Panc1 (cell line): ENCODE results near the gene CRYZ. TPM values are rescaled to one million over a fixed set of nuclear protein-coding genes. Genes with fewer than 3 reads are reported as not detected.

Experiments
- ATAC-seq: fragments of 200-7000 bp; cut with Tn5 transposase; 2 replicates; pipeline ENCODE4 v1.9.1; 2020; ENCODE audit warnings: mild to moderate bottlenecking, moderate library complexity
- BruUV-seq: library from RNA; stranded (reverse); fragments of 400-500 nt; replicated peaks from 2 replicates; lab custom pipeline; 2021; lab: Mats Ljungman, UMichigan
- CTCF ChIA-PET: fragments of 300-600 bp; sonication (Branson Sonifier 250); formaldehyde crosslinking; loops from one replicate; lab custom pipeline; 2022; ENCODE audit warnings: antibody characterized with exemption; lab: Charles Lee
- POLR2A ChIA-PET: fragments of 300-600 bp; sonication (Branson Sonifier 250); formaldehyde crosslinking; loops from one replicate; lab custom pipeline; 2022; ENCODE audit warnings: antibody characterized with exemption; lab: Charles Lee
- DNase-seq: peaks from one replicate; pipeline ENCODE4 v3.0.0-alpha.2; 2010; ENCODE audit warnings: low read depth, low spot score
- H3K27ac ChIP-seq: 2 replicates; pipeline ENCODE4 v1.5.1; 2011; ENCODE audit warnings: mild to moderate bottlenecking, low read length, inconsistent platforms
- H3K27me3 ChIP-seq: fragments of 200-500 bp; sonication (Bioruptor generic); 2 replicates; pipeline ENCODE4 v1.6.0; 2014; ENCODE audit warnings: low read length, inconsistent platforms; ENCODE audit not compliant: control insufficient read depth, insufficient read depth
- H3K36me3 ChIP-seq: fragments of 200-500 bp; sonication (Bioruptor generic); 2 replicates; pipeline ENCODE4 v1.5.1; 2014; ENCODE audit warnings: inconsistent platforms, mild to moderate bottlenecking, low read length, moderate library complexity; ENCODE audit not compliant: control insufficient read depth, insufficient read depth
- H3K4me1 ChIP-seq: 2 replicates; pipeline ENCODE4 v1.5.1; 2011; ENCODE audit warnings: inconsistent platforms, mild to moderate bottlenecking, low read length, moderate library complexity; ENCODE audit not compliant: control insufficient read depth, insufficient read depth
- H3K4me3 ChIP-seq, 2 experiments: 2 replicates each; pipeline ENCODE4 v1.5.1; 2011 to 2012; ENCODE audit warnings: low read depth in 2 of 2, low read length in 2 of 2, mild to moderate bottlenecking in 2 of 2, inconsistent platforms in 1 of 2, moderate library complexity in 1 of 2
- H3K9me3 ChIP-seq: fragments of 200-500 bp; sonication (Bioruptor generic); 2 replicates; pipeline ENCODE4 v1.5.1; 2014; ENCODE audit warnings: low read depth, mild to moderate bottlenecking, inconsistent platforms, low read length, moderate library complexity; ENCODE audit not compliant: control insufficient read depth, insufficient read depth
- CTCF ChIP-seq: fragments of 450-650 bp; IDR thresholded peaks from 2 replicates; pipeline ENCODE4 v1.5.1; 2017; ENCODE audit warnings: mild to moderate bottlenecking
- POLR2AphosphoS5 ChIP-seq: IDR thresholded peaks from 2 replicates; pipeline ENCODE4 v1.6.1; 2012; ENCODE audit warnings: mild to moderate bottlenecking, low read depth, low read length, moderate library complexity
- REST ChIP-seq, 2 experiments: IDR thresholded peaks; 2 replicates each; pipeline ENCODE4 v1.6.1; 2011 to 2012; ENCODE audit warnings: low read depth in 2 of 2, control low read depth in 1 of 2, low read length in 1 of 2, mild to moderate bottlenecking in 1 of 2, moderate library complexity in 1 of 2; ENCODE audit not compliant: insufficient read depth in 1 of 2
- SIN3A ChIP-seq: IDR thresholded peaks from 2 replicates; pipeline ENCODE4 v1.6.1; 2012; ENCODE audit warnings: low read depth, mild to moderate bottlenecking, low read length, moderate library complexity, borderline replicate concordance; ENCODE audit not compliant: insufficient read depth
- TCF7L2 ChIP-seq: IDR thresholded peaks from 2 replicates; pipeline ENCODE4 v1.6.1; 2011; ENCODE audit warnings: mild to moderate bottlenecking, low read depth, low read length, inconsistent platforms
- in situ Hi-C: cut with HindIII; loops from 2 replicates; pipeline ENCODE4 v1.10.0; 2016; ENCODE audit warnings: low sequenced_read_pairs, low pct_unique_long_range_greater_than_20kb
- intact Hi-C: fragments of 100-400 bp; cut with micrococcal nuclease; formaldehyde crosslinking; loops from one replicate; pipeline ENCODE4 v1.10.0; 2022; ENCODE audit not compliant: unreplicated experiment
- total RNA-seq: library from RNA; stranded (reverse); gene quantifications from one replicate; pipeline ENCODE4 v1.2.1, GENCODE V29; 2021; ENCODE audit not compliant: unreplicated experiment

The CRYZ gene
- total RNA-seq, 1 experiment from 2014 or later, result 32.7 TPM

- in situ Hi-C loops (no loop called here), intact Hi-C loops (no loop called here)
- no peak for DNase-seq
- peaks cover 2% of the 10 kb centered on the region; the same call in 1 of the 2 replicates for H3K36me3 ChIP-seq
- BruUV-seq, result no TSS peak
- no peak overlapping the region for H3K4me3 ChIP-seq
- H3K9me3 ChIP-seq, result no peaks in the 10 kb centered on the region
- TF ChIP-seq REST (IDR thresholded peaks at IDR 0.05; ENCODE audit: insufficient read depth in 1 of 2, low read depth in 2 of 2, low read length in 1 of 2), result no peak
- no peak for TF ChIP-seq TCF7L2
- no peak for TF ChIP-seq CTCF
- CTCF ChIA-PET, result no interaction called here
- POLR2A ChIA-PET, result no interaction called here
- ATAC-seq, result no peak
- no peaks in the 10 kb centered on the region for H3K4me1 ChIP-seq
- no peak overlapping the region for H3K27ac ChIP-seq
- H3K27me3 ChIP-seq, result no peaks in the 10 kb centered on the region
Observed at GRCh38 chr1:74715806-74716205, 17.0 kb downstream of the CRYZ start.

GRCh38 chr1:74715236-74715502, 17.7 kb downstream of the CRYZ start:
- no peak for DNase-seq
- no TSS peak for BruUV-seq
- Histone ChIP-seq H3K4me1 (no peaks in the 10 kb centered on the region), H3K9me3 (no peaks in the 10 kb centered on the region), H3K27me3 (no peaks in the 10 kb centered on the region), H3K4me3 (no peak overlapping the region), H3K36me3 (peaks cover 2% of the 10 kb centered on the region; the same call in 1 of the 2 replicates), H3K27ac (no peak overlapping the region)
- in situ Hi-C loops (no loop called here), intact Hi-C loops (no loop called here)
- TF ChIP-seq SIN3A, result no peak
- no peak for TF ChIP-seq REST (IDR thresholded peaks at IDR 0.05; ENCODE audit: insufficient read depth in 1 of 2, low read depth in 2 of 2, low read length in 1 of 2)
- no peak for TF ChIP-seq TCF7L2
- no peak for TF ChIP-seq POLR2AphosphoS5
- no peak for TF ChIP-seq CTCF
- no peak for ATAC-seq
- CTCF ChIA-PET, result no interaction called here
- POLR2A ChIA-PET, result no interaction called here
